ENCODE data around the gene SCCPDH.

Gene SCCPDH

DNA sequence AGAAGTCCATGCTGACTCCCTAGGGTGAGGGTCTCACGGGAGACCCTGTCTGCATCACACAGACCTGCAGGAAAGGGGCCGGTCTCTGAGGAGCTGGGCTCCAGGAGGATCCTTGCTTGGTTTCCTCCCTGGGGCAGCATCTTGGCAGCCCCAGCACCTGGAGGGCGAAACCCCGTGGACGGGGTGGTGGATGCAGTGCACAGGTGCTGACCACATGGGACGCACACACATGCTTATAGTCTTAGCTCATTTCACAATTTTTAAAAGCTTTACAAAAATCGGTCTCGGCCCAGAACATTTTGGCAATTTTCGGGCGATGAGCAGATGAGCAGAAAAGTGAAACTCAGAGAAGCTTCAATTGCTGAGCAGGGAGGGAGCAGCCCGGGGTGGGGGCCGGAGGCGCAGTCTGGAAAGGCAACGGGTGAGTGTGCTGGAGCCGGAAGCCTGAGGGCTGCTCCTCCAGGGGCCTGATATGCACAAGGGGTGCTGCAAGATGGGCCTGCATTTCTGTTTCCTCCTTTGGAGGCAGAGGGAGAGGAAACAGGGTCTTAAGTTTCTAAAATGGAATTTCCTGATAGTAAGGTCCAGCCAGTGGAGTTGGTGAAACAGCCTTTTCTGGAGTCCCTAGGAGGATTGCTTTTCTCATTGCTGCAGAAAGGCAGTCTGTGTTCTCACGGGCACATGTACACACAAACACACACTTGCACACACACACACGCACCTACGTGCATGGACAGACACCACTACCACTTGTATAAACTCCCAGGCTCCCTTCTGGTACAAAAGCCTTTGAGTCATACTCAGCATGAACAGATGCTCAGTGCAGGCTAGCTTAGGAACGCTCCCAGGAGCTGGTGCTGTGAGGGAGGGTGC, 60.6 kb downstream of the SCCPDH start:
- ATAC-seq (replicated peaks; ENCODE audit: extremely low read depth, poor library complexity, severe bottlenecking) = no peak
- H3K27ac Mint-ChIP-seq (ENCODE audit: low read depth) = no peak overlapping the region
- H3K4me1 Mint-ChIP-seq = peaks cover 5% of the 10 kb centered on the region
- H3K9me3 Mint-ChIP-seq = no peaks in the 10 kb centered on the region
- H3K36me3 Mint-ChIP-seq (ENCODE audit: insufficient read depth) = no peaks in the 10 kb centered on the region
- H3K4me3 Mint-ChIP-seq = peak overlapping the region; percentile 20
- peaks cover 11% of the 10 kb centered on the region for H3K27me3 Mint-ChIP-seq
- no peak for DNase-seq (ENCODE audit: low spot score in 2 of 2)

- Mint-ChIP-seq H3K36me3 (ENCODE audit: insufficient read depth) (no peaks in the 10 kb centered on the region), H3K27me3 (peaks cover 19% of the 10 kb centered on the region), H3K9me3 (no peaks in the 10 kb centered on the region), H3K4me1 (peaks cover 5% of the 10 kb centered on the region), H3K27ac (ENCODE audit: low read depth) (no peak overlapping the region), H3K4me3 (no peak overlapping the region)
- DNase-seq (ENCODE audit: low spot score in 2 of 2) (no peak), ATAC-seq (replicated peaks; ENCODE audit: extremely low read depth, poor library complexity, severe bottlenecking) (no peak)
Measured at GRCh38 chr1:246785494-246786111, 61.4 kb downstream of the SCCPDH start.

GRCh38 chr1:246786606-246787238, 62.5 kb downstream of the SCCPDH start:
- DNase-seq (ENCODE audit: low spot score in 2 of 2) (no peak), ATAC-seq (replicated peaks; ENCODE audit: extremely low read depth, poor library complexity, severe bottlenecking) (no peak)
- Mint-ChIP-seq H3K27me3 (peaks cover 24% of the 10 kb centered on the region), H3K4me1 (peaks cover 5% of the 10 kb centered on the region), H3K36me3 (ENCODE audit: insufficient read depth) (no peaks in the 10 kb centered on the region), H3K27ac (ENCODE audit: low read depth) (no peak overlapping the region), H3K4me3 (no peak overlapping the region), H3K9me3 (no peaks in the 10 kb centered on the region)

DNA sequence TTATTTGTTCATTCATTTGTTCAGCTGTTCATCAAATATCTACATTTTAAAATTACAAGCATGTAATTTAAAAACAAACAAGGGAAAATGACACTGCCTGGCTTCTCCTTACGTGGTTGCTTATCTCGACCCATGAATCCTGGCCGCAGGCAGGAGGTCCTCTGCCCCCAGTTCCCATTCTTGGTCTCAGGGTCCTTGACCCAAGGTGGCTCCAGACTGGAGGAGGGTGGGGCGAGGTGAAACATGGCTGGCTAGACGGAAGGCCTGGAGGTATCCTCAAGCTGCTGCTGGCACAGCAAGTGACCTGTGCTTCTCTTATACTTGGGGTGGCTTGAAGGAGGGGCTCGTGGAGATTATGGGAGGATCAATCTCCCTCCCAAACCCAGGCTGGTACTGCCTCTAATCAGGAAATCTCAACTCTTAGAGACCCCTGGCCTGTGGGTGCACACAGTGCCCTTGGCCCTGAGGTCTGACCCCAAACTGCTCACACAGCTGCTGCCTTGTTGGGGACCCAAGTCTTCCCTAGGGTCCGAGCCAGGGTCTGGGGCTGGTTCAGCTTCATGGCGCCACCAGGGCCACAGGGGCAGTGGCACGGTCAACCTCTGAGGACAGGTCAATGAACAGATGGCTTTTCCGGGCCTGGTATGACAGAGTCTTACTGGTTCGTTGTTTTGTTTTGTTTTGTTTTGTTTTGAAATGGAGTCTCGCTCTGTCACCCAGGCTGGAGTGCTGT, 63.7 kb downstream of the SCCPDH start:
- Mint-ChIP-seq H3K4me3 (no peak overlapping the region), H3K27ac (ENCODE audit: low read depth) (no peak overlapping the region), H3K4me1 (peaks cover 5% of the 10 kb centered on the region), H3K36me3 (ENCODE audit: insufficient read depth) (no peaks in the 10 kb centered on the region), H3K9me3 (no peaks in the 10 kb centered on the region), H3K27me3 (peaks cover 24% of the 10 kb centered on the region)
- no peak for DNase-seq (ENCODE audit: low spot score in 2 of 2)
- no peak for ATAC-seq (replicated peaks; ENCODE audit: extremely low read depth, poor library complexity, severe bottlenecking)

DNA sequence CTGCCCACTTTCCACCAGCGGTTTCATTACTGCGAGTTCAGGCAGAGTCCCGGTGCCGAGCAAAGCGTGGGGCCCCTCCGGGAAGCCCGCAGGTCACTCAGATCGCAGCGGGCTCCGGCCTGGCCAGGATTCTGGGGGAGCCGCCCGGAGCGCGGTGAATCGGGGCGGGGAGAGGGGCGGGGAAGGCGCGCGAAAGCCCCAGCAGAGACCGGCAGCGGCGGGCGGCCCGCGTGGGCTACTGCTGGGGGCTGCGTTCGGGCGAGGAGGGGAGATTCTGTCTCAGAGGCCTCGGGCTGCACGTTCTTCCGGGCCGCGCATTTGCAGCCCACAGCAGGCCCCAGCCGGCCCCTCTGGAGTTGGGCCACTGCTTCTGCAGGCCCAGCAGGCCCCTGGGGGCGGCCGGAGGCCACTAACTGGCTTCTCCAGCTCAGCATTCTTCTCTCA, 64.7 kb downstream of the SCCPDH start:
- Mint-ChIP-seq H3K9me3 (no peaks in the 10 kb centered on the region), H3K27me3 (peaks cover 24% of the 10 kb centered on the region), H3K36me3 (ENCODE audit: insufficient read depth) (no peaks in the 10 kb centered on the region), H3K4me3 (no peak overlapping the region), H3K27ac (ENCODE audit: low read depth) (no peak overlapping the region), H3K4me1 (peaks cover 5% of the 10 kb centered on the region)
- DNase-seq (ENCODE audit: low spot score in 2 of 2) (no peak), ATAC-seq (replicated peaks; ENCODE audit: extremely low read depth, poor library complexity, severe bottlenecking) (no peak)

DNA sequence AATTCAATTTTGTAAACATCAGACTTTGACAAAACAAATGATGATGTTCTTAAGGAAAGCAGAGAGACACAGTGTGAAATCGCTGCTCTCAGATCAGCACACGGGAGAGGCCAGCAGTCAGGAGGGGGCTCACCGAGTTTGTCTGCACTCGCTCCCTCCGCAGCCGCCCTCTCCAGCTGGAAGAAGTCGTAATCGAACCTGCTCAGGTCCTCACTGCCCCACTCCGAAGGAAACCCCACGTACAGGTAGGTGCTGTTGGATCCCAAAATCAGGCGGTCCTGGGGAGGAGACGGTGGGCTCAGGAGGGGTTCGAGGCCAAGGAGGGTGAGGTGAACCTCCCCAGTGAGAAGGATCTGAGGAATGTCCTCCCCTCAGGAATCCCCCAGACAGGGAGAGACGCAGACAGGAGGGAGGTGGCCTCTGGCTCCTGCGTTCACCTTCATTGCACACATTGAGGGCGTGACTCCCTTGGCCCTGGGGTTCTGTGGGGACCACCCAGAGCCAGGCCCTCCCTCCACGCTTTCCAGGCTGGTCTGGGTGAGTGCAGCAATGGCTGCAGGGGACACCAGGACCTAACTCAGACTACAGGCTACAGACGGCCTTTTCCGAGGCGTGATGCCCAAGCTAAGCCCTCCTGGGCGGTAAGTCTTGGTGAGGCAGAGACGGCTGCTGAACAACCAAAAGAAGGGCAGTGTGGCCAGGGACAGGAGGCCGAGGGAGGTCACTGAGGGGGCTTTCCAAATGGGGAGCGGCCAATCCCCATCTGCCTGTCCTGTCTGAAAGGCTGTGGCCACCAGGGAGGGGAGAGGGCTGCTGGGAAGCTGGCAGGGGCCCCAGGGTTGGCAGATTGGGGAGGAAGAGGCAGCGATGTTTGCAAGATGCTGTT, 65.5 kb downstream of the SCCPDH start:
- H3K36me3 Mint-ChIP-seq (ENCODE audit: insufficient read depth) = no peaks in the 10 kb centered on the region
- DNase-seq (ENCODE audit: low spot score in 2 of 2) (no peak), ATAC-seq (replicated peaks; ENCODE audit: extremely low read depth, poor library complexity, severe bottlenecking) (no peak)
- no peak overlapping the region for H3K27ac Mint-ChIP-seq (ENCODE audit: low read depth)
- no peak overlapping the region for H3K4me3 Mint-ChIP-seq
- no peaks in the 10 kb centered on the region for H3K9me3 Mint-ChIP-seq
- peaks cover 3% of the 10 kb centered on the region for H3K4me1 Mint-ChIP-seq
- H3K27me3 Mint-ChIP-seq = peaks cover 24% of the 10 kb centered on the region

GRCh38 chr1:246790364-246790763, 66.2 kb downstream of the SCCPDH start:
- Mint-ChIP-seq H3K36me3 (ENCODE audit: insufficient read depth) (no peaks in the 10 kb centered on the region), H3K27me3 (peaks cover 24% of the 10 kb centered on the region), H3K4me1 (no peaks in the 10 kb centered on the region), H3K4me3 (no peak overlapping the region), H3K27ac (ENCODE audit: low read depth) (peak overlapping the region; percentile 62), H3K9me3 (no peaks in the 10 kb centered on the region)
- DNase-seq (ENCODE audit: low spot score in 2 of 2) (no peak), ATAC-seq (replicated peaks; ENCODE audit: extremely low read depth, poor library complexity, severe bottlenecking) (no peak)

GRCh38 chr1:246790833-246791232, 66.6 kb downstream of the SCCPDH start:
- Mint-ChIP-seq H3K9me3 (no peaks in the 10 kb centered on the region), H3K27ac (ENCODE audit: low read depth) (peak overlapping the region; percentile 62), H3K4me3 (no peak overlapping the region), H3K27me3 (peaks cover 24% of the 10 kb centered on the region), H3K4me1 (no peaks in the 10 kb centered on the region), H3K36me3 (ENCODE audit: insufficient read depth) (no peaks in the 10 kb centered on the region)
- ATAC-seq (replicated peaks; ENCODE audit: extremely low read depth, poor library complexity, severe bottlenecking) (no peak), DNase-seq (ENCODE audit: low spot score in 2 of 2) (no peak)

DNA sequence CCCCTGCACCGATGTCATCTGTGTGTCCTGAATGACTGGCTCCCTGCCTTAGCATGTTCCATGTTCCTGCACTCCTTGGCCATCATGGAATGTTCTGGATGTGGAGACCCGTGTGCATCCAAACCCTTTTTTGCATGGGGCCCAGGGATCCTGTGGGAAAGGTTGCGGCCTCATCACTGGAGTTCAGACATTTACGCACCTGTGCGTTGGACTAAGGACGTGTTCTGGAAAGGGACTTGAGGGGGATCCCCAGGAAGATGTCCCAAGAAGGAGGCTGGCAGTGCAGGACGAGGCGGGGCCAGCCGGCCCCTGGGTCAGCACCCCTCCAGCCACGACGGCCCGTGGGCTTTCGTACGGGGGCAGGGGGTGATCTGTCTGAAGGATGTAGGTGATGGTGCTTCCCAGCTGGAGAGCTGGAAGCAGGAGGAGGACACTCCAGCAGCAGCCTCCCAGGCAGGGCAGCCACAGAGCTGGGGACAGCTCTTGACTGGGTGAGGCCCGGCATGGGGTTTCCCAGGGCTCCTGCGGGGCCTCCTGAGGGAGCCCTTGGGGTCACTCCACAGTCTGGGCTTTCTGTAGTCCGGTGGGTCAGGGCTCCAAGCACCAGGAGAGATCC, 67.2 kb downstream of the SCCPDH start:
- ATAC-seq (replicated peaks; ENCODE audit: extremely low read depth, poor library complexity, severe bottlenecking) = no peak
- Mint-ChIP-seq H3K4me3 (no peak overlapping the region), H3K36me3 (ENCODE audit: insufficient read depth) (no peaks in the 10 kb centered on the region), H3K9me3 (no peaks in the 10 kb centered on the region), H3K4me1 (no peaks in the 10 kb centered on the region), H3K27ac (ENCODE audit: low read depth) (no peak overlapping the region), H3K27me3 (peaks cover 24% of the 10 kb centered on the region)
- DNase-seq (ENCODE audit: low spot score in 2 of 2) = no peak

- Mint-ChIP-seq H3K27me3 (peaks cover 24% of the 10 kb centered on the region), H3K27ac (ENCODE audit: low read depth) (no peak overlapping the region), H3K4me1 (no peaks in the 10 kb centered on the region), H3K36me3 (ENCODE audit: insufficient read depth) (no peaks in the 10 kb centered on the region), H3K9me3 (no peaks in the 10 kb centered on the region), H3K4me3 (no peak overlapping the region)
- DNase-seq (ENCODE audit: low spot score in 2 of 2) = no peak
- no peak for ATAC-seq (replicated peaks; ENCODE audit: extremely low read depth, poor library complexity, severe bottlenecking)
Measured at GRCh38 chr1:246792603-246793002, 68.4 kb downstream of the SCCPDH start.

- DNase-seq (ENCODE audit: low spot score in 2 of 2) = no peak
- H3K9me3 Mint-ChIP-seq = no peaks in the 10 kb centered on the region
- H3K27me3 Mint-ChIP-seq = peaks cover 32% of the 10 kb centered on the region
- ATAC-seq (replicated peaks; ENCODE audit: extremely low read depth, poor library complexity, severe bottlenecking) = no peak
- H3K36me3 Mint-ChIP-seq (ENCODE audit: insufficient read depth) = no peaks in the 10 kb centered on the region
- H3K27ac Mint-ChIP-seq (ENCODE audit: low read depth) = no peak overlapping the region
- H3K4me1 Mint-ChIP-seq = no peaks in the 10 kb centered on the region
- H3K4me3 Mint-ChIP-seq = no peak overlapping the region
Measured at GRCh38 chr1:246793356-246793896, 69.2 kb downstream of the SCCPDH start.
